HG02763 (cell line): ENCODE data around the gene CXCL9.
"Not testable (repeated sequence)": the region's sequence is repeated elsewhere in the genome, so short reads cannot be mapped to it uniquely, and the experiment has no call there.

Source experiments
- ATAC-seq: cut with Tn5 transposase; IDR thresholded peaks from one replicate; pipeline ENCODE4 v1.9.1; 2021; ENCODE audit warnings: mild to moderate bottlenecking, moderate library complexity; ENCODE audit not compliant: unreplicated experiment

Gene CXCL9

GRCh38 chr4:76012388-76012801, 5.1 kb upstream of the CXCL9 start:
- no peak for ATAC-seq

- ATAC-seq, result peak; percentile 52
Observed at GRCh38 chr4:76011700-76012387, 4.5 kb upstream of the CXCL9 start.

- no peak for ATAC-seq
Observed at GRCh38 chr4:76011018-76011670, 3.8 kb upstream of the CXCL9 start.

- ATAC-seq, result no peak
Observed at GRCh38 chr4:76010576-76010975, 3.3 kb upstream of the CXCL9 start.

GRCh38 chr4:76009311-76009710, 2.0 kb upstream of the CXCL9 start:
- ATAC-seq, result no peak

GRCh38 chr4:76003620-76004019, 3.7 kb downstream of the CXCL9 start:
- ATAC-seq, result no peak

- no peak for ATAC-seq
Observed at GRCh38 chr4:76003035-76003434, 4.3 kb downstream of the CXCL9 start.

GRCh38 chr4:76002176-76002575, 5.1 kb downstream of the CXCL9 start:
- no peak for ATAC-seq

GRCh38 chr4:76001700-76002099, 5.6 kb downstream of the CXCL9 start:
- ATAC-seq, result no peak

- no peak for ATAC-seq
Observed at GRCh38 chr4:76000279-76000678, 7.0 kb downstream of the CXCL9 start.

- ATAC-seq, result not testable (repeated sequence)
Observed at GRCh38 chr4:75998525-75999147, 8.7 kb downstream of the CXCL9 start.

GRCh38 chr4:75997946-75998345, 9.4 kb downstream of the CXCL9 start:
- no peak for ATAC-seq

GRCh38 chr4:75997081-75997480, 10.2 kb downstream of the CXCL9 start:
- no peak for ATAC-seq

GRCh38 chr4:75995727-75996126, 11.6 kb downstream of the CXCL9 start:
- no peak for ATAC-seq

GRCh38 chr4:75992462-75992861, 14.8 kb downstream of the CXCL9 start:
- no peak for ATAC-seq

GRCh38 chr4:75989846-75990528, 17.3 kb downstream of the CXCL9 start:
- ATAC-seq, result no peak

GRCh38 chr4:75985116-75985515, 22.2 kb downstream of the CXCL9 start:
- no peak for ATAC-seq

- ATAC-seq, result no peak
Observed at GRCh38 chr4:75980576-75980975, 26.7 kb downstream of the CXCL9 start.

GRCh38 chr4:75976177-75976576, 31.1 kb downstream of the CXCL9 start:
- no peak for ATAC-seq

GRCh38 chr4:75973766-75974165, 33.5 kb downstream of the CXCL9 start:
- no peak for ATAC-seq

- no peak for ATAC-seq
Observed at GRCh38 chr4:75968084-75968483, 39.2 kb downstream of the CXCL9 start.

GRCh38 chr4:75963558-75963957, 43.8 kb downstream of the CXCL9 start:
- no peak for ATAC-seq
